ENCODE results near the gene BAZ2B.
A peak's percentile ranks its signal among the peaks of the same experiment; 100 is the strongest.

Gene BAZ2B

GRCh38 chr2:159615367-159616285 lies 722 bp downstream of the BAZ2B start:
- peak in 4 of 6 experiments; percentile 19 to 44 (median 22) for DNase-seq

- DNase-seq: no peak
Observed at GRCh38 chr2:159614534-159615366, 1.6 kb downstream of the BAZ2B start.

DNA sequence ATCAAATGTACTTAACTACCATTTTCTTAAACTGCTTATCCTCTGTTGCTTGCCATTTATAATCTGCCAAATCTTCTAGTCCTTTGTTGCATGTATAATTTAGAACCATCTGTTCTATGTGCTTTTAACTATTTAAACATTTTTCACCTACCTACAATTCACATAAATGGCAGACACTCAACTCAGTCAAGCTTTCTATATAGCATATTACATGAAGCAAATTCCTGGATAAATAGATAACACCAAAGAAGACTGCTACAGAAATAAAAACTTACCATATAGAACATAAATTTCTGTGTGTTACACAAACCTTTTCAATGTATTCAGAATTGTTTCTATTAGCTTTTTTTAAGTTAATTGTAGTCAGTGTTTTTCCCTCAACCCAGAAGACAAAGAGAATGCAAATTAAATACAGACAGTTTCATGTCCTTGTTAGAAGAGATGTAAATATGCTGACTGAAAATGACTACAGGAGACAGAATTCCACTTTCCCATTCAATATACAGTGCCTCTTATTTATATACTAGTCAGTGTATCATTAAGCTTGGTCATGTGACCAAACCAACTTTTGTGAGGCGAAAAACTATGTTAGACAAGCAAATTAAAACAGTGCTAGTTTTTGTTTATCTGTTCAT lies 2.6 kb downstream of the BAZ2B start:
- no peak for DNase-seq

DNA sequence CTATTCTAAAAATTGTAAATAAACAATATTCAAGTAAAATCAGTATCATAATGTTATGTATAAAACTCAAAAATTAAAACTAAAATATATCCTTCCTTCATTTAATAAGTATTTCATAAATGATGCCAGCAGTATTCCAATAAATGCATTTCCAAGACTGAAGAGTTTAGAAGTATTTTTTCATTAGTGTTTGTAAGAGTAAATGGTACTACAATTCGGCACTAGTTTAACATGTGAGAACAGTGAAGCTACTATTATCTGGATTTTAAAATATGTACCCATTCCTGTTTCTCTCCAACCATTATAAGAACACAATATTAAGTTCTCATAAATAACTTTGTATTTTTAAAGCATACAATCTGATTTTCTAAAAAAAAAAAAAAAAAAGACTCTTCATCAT lies 3.3 kb downstream of the BAZ2B start:
- no peak for DNase-seq

GRCh38 chr2:159612255-159612901 lies 4.0 kb downstream of the BAZ2B start:
- no peak for DNase-seq

DNA sequence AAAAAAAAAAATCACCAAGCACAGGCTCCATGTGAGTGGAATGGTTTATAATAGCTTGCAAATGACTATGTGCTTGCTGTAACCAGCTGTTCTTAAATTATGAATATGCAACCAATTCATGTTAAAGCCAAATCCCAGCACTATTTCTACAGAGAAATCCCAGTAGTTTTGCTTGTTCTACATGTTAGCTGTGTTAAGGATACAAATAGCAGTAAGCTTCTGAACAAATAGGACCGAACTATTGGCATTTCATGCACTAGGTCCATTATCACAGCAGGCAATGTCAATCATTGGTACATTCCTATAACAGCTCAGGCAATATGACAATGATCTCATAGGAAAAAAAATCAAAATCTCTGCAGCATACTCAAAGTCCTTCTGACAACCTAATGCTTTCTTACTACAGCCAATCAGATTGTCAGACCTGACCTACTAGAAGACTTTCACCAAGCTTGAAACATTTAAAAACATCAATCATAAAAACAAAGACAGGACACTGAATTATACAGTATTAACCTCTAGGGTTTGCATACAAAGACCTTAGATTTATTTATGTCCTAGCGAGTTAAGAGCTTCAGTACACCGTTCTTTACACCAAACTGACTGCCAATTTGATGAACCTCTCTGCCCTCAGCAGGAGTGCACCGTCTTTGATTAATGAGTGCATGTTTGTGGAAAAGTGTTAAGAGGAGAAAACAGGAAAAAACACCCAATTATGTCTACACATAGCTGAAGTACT lies 6.4 kb downstream of the BAZ2B start:
- no peak for DNase-seq

- DNase-seq: no peak
Observed at GRCh38 chr2:159608723-159609308, 7.5 kb downstream of the BAZ2B start.

DNA sequence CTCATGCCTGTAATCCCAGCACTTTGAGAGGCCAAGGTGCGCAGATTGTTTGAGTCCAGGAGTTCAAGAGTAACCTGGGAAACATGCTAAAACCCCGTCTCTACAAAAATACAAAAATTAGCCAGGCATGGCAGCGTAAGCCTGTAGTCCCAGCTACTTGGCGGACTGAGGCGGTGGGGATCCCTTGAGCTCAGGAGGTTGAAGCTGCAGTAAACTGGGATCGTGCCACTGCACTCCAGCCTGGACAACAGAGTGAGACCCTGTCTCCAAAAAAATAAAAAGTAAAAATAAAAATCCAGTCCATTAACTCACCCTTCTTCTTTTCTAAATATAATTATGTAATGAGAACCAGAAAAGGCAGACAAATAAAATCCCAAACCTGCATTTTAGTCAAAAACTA lies 8.2 kb downstream of the BAZ2B start:
- DNase-seq: no peak

DNA sequence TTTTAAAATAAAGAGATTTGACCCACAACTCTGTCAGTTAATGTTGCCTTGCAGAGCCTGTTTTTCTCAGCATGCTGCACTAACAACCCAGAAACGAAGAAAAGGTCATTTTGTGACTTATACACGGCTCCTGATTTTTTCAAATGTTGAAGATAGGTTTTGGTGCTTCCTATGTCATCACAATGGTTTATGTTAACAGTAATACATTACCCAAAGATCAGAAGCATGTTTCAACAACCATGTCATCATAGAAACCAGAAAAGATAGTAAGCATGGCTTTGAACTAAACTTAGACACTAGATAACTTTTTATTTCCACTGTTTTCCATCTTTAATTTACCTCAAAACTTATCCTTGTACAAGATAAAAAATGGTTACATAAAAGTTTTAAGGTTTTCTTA lies 10.1 kb downstream of the BAZ2B start:
- no peak for DNase-seq

DNA sequence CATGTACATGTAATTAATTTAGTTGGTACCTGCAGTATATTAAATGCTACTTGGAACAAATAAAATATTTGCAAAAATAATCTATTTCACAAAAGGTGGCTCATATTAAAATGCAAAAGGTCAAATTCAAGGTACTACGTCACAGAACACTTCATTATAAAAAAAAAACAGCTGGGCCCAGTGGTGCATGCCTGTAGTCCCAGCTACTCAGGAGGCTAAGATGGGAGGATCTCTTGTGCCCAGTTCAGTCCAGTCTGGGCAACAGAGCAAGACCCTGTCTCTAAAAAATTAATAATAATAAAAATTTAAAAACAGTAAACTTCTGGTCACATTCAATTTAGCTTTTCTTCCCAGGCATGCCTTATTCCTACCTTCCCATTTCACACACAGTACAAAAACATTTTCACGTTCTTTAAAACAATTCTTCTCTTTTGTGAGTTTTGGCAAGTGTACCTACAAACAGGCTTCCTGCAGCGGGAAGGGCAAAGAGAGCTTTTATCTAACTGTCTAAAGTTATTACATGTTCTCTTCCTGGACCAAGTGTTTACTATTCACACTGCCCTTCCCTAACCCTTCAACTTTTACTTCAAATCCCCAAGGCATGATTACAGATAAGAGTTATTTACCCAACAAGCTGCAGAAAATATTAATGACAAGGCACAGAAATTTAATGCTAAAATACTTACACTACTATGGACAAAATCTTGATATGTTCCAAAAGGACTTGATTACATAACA lies 10.7 kb downstream of the BAZ2B start:
- DNase-seq: no peak

- no peak for DNase-seq
Observed at GRCh38 chr2:159604159-159604558, 12.2 kb downstream of the BAZ2B start.

DNA sequence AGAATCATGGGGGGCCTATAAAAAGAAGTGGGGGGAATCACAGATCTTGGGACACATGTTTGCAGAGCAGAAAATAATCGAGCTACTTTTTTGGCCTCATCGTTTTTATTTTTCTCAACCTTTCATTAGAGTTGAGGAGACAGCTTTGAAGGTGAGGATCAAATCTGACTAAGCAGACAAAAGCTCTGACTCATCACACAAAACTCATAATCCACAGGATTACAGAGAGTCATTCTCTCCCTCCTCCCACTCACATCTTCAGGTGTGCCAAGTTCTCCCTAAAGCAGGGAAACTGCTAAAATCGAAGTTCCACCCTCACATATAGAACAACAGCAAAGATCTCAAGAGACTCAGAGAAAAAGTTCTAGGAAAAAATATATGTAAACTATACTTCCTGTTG lies 15.6 kb downstream of the BAZ2B start:
- DNase-seq: no peak

DNA sequence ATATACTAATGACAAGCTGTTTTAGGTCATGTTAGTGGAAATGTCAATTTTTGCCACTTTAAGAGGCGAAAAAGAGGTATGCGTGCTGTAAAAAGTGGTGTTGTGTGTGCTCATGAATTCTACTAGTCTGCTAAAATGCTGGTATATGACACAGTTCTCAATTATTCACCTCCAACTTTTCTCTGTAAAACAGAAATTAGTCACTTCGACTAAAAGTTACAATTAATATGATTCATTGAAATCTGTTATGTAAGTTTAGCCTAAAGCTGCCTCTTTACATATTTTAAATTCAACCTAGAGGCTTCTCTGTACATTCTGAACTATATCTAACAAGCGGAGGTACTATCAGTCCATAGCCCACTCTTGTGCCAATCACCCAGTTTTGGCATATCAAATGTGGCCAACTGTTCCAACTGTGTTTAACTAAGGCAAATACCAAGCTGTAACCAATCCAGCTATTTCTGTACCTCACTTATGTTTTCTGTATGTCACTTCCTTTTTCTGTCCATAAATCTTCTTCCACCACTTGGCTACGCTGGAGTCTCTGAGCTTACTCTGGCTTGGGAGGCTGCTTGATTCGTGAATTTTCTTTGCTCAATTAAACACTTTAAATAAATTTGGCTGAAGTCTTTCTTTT lies 20.8 kb downstream of the BAZ2B start:
- DNase-seq: no peak

GRCh38 chr2:159592441-159592840 lies 23.9 kb downstream of the BAZ2B start:
- DNase-seq: no peak

DNA sequence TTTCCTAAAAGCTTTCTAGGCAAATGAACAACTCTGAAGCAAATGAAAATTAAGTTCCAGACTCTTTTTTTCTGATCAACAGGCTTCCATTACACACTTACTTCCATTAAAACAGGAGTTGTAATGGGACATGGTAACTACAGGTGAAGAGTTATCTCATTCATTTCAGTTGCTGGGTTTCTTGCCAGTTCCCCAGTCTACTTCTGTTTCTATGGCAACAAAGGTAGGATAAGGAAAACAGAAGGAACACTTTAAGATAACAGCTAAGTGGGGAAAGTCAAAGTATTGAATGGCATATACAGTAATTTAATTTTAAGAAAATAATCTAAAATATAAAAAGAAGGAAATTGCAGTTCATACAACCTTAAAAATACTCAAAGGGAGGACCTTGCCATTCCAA lies 25.1 kb downstream of the BAZ2B start:
- DNase-seq: no peak

- no peak for DNase-seq
Observed at GRCh38 chr2:159589286-159589685, 27.1 kb downstream of the BAZ2B start.

DNA sequence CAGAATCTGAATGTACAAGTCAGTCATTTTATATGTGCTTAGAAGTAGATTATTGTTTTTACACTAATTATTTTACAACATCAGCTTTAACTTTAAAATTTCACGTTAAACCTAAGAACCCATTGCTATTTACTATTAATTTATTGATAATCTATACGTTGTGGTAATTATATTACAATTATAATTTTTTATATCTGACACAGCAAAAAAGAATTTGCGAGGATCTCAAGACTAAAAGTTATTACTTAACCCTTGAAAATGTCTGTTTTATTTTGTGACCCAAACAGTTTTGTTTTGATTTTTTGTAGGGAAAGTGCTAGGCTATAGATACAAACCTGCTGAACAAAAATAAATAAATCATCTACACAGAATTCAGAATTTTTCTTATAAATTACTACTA lies 30.3 kb downstream of the BAZ2B start:
- DNase-seq: no peak

DNA sequence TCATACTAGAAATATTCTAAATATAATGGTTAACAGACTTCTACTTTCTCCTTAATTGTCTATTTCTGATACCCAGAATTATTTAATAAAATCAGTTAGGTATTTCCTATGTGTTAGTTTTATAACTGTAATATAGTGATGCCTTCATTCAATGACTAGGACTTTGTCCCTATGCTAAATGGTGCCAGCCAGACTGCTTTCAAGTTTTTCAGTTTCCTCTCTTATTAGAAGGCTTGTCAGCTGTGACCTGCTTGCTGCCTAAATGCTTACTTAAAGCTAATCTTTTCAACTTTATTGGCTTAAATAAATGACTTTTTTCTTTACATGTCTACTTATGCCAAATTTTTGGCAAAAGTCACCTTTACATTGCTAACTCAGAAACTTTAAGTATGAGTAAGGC lies 30.7 kb downstream of the BAZ2B start:
- DNase-seq: no peak

GRCh38 chr2:159584796-159585195 lies 31.6 kb downstream of the BAZ2B start:
- DNase-seq: no peak

DNA sequence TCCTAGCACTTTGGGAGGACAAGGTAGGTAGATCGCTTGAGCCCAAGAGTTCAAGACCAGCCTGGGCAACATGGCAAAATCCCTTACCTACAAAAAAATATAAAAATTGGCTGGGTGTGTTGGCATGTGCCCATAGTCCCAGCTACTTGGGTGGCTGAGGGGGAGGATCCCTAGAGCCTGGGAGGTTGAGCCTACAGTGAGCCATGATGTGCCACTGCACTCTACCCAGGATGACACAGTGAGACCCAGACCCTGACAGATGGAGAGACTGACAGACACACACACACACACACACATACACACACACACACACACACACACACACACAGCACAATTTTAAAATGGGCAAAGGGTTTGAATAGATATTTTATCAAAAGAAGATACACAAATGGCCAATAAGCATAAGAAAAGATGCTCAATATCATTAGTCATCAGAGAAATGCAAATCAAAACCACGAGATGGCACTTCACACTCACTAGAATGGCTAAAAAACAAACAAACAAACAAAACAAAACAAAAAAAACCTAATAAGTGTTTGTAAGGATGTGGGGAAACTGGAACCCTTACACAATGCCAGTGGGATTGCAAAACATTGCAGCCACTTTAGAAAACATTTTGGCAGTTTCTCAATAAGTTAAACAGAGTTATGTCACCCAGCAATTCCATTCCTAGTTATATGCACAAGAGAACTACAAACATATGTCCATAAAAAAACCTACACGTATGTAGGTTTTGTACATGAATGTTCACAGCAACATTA lies 42.3 kb downstream of the BAZ2B start:
- DNase-seq: no peak
